ENCODE data around the gene RNF34. TPM values are rescaled to one million over a fixed set of nuclear protein-coding genes. Genes with fewer than 3 reads are reported as not detected.

RNF34 gene
- total RNA-seq, 1 experiment from 2014 or later: 53.6 TPM

- CTCF ChIA-PET: interaction anchor here (0.6 kb wide), 1 partner anchor 45 kb away, joined by 3 read pairs; no protein-coding TSS in a partner anchor
Measured at GRCh38 chr12:121356657-121357056, 43.3 kb upstream of the RNF34 start.

GRCh38 chr12:121357331-121357730 is 42.6 kb upstream of the RNF34 start:
- Mint-ChIP-seq H3K27ac (no peak overlapping the region), H3K4me1 (peaks cover 5% of the 10 kb centered on the region; the same call in 1 of the 2 replicates), H3K36me3 (no peaks in the 10 kb centered on the region), H3K27me3 (ENCODE audit: low read depth) (peaks cover 3% of the 10 kb centered on the region), H3K9me3 (no peaks in the 10 kb centered on the region), H3K4me3 (no peak overlapping the region)
- ChIA-PET CTCF (interaction anchor here (0.6 kb wide), 1 partner anchor 46 kb away, joined by 3 read pairs; no protein-coding TSS in a partner anchor), POLR2A (no interaction called here)
- no peak for TF ChIP-seq ESRRA (CRISPR knock-in tag; IDR thresholded peaks at IDR 0.05; ENCODE audit: borderline replicate concordance)
- no peak for TF ChIP-seq GABPB1 (CRISPR knock-in tag; IDR thresholded peaks at IDR 0.05)
- no peak for TF ChIP-seq NFATC4 (CRISPR knock-in tag; IDR thresholded peaks at IDR 0.05)
- TF ChIP-seq EMX1 (CRISPR knock-in tag; IDR thresholded peaks at IDR 0.05): no peak
- no peak for TF ChIP-seq MXD4 (CRISPR knock-in tag; IDR thresholded peaks at IDR 0.05; ENCODE audit: borderline replicate concordance)
- TF ChIP-seq IRF2 (CRISPR knock-in tag; IDR thresholded peaks at IDR 0.05; ENCODE audit: borderline replicate concordance, low read depth): no peak
- TF ChIP-seq ZNF396 (CRISPR knock-in tag; IDR thresholded peaks at IDR 0.05; ENCODE audit: borderline replicate concordance): no peak
- TF ChIP-seq ZNF416 (CRISPR knock-in tag; IDR thresholded peaks at IDR 0.05): no peak
- TF ChIP-seq CREB1 (CRISPR knock-in tag; IDR thresholded peaks at IDR 0.05): no peak
- TF ChIP-seq KAT7 (CRISPR knock-in tag; IDR thresholded peaks at IDR 0.05; ENCODE audit: borderline replicate concordance): no peak
- DNase-seq (ENCODE audit: low spot score): no peak
- ATAC-seq: no peak

More at GRCh38 chr12:121356657-121357056, 43.3 kb upstream of the RNF34 start:
- TF ChIP-seq PREB (CRISPR knock-in tag; IDR thresholded peaks at IDR 0.05; ENCODE audit: borderline replicate concordance): no peak
- TF ChIP-seq GABPB1 (CRISPR knock-in tag; IDR thresholded peaks at IDR 0.05): no peak
- TF ChIP-seq FOXJ3 (CRISPR knock-in tag; IDR thresholded peaks at IDR 0.05; ENCODE audit: borderline replicate concordance): no peak
- TF ChIP-seq HMGA2 (CRISPR knock-in tag; IDR thresholded peaks at IDR 0.05): no peak
- no peak for TF ChIP-seq CREB1 (CRISPR knock-in tag; IDR thresholded peaks at IDR 0.05)
- no peak for TF ChIP-seq ETV6 (CRISPR knock-in tag; IDR thresholded peaks at IDR 0.05)
- Mint-ChIP-seq H3K27me3 (ENCODE audit: low read depth) (peaks cover 3% of the 10 kb centered on the region), H3K9me3 (no peaks in the 10 kb centered on the region), H3K4me1 (peaks cover 5% of the 10 kb centered on the region; the same call in 1 of the 2 replicates), H3K36me3 (no peaks in the 10 kb centered on the region), H3K4me3 (no peak overlapping the region), H3K27ac (no peak overlapping the region)
- DNase-seq (ENCODE audit: low spot score) (no peak), ATAC-seq (no peak)
- POLR2A ChIA-PET: no interaction called here

GRCh38 chr12:121358073-121358472 is 41.8 kb upstream of the RNF34 start:
- Mint-ChIP-seq H3K9me3 (no peaks in the 10 kb centered on the region), H3K27ac (no peak overlapping the region), H3K4me3 (no peak overlapping the region), H3K36me3 (no peaks in the 10 kb centered on the region), H3K4me1 (peaks cover 3% of the 10 kb centered on the region; the same call in 1 of the 2 replicates), H3K27me3 (ENCODE audit: low read depth) (peaks cover 3% of the 10 kb centered on the region)
- no peak for DNase-seq (ENCODE audit: low spot score)
- POLR2A ChIA-PET: interaction anchor here (0.6 kb wide), 1 partner anchor 122 kb away, joined by 3 read pairs; no protein-coding TSS in a partner anchor
- TF ChIP-seq E2F1 (CRISPR knock-in tag; IDR thresholded peaks at IDR 0.05): no peak
- TF ChIP-seq ZNF671 (CRISPR knock-in tag; IDR thresholded peaks at IDR 0.05): no peak
- no peak for TF ChIP-seq MAX (CRISPR knock-in tag; IDR thresholded peaks at IDR 0.05)
- TF ChIP-seq FOXP1 (CRISPR knock-in tag; IDR thresholded peaks at IDR 0.05; ENCODE audit: borderline replicate concordance): no peak
- no peak for TF ChIP-seq TCF7 (CRISPR knock-in tag; IDR thresholded peaks at IDR 0.05; ENCODE audit: low read depth)
- CTCF ChIA-PET: interaction anchor here (1.4 kb wide), 1 partner anchor 85 kb away, joined by 3 read pairs; no protein-coding TSS in a partner anchor
- ATAC-seq: no peak

Measured in WTC11 (cell line).